SK-N-SH treated with all-trans-retinoic acid at 6 μM for 48 hours (cell line): ENCODE data around the gene AKR1E2.

Experiments
- ARNTL ChIP-seq: fragments of 450-650 bp; formaldehyde crosslinking; IDR thresholded peaks from 2 replicates; pipeline ENCODE4 v1.5.0; 2020; ENCODE audit warnings: low read depth, mild to moderate bottlenecking, moderate library complexity, borderline replicate concordance
- BACH2 ChIP-seq: fragments of 250-450 bp; sonication (Bioruptor Pico); IDR thresholded peaks from 2 replicates; pipeline ENCODE4 v1.9.0; 2021; ENCODE audit warnings: mild to moderate bottlenecking, borderline replicate concordance
- CREB5 ChIP-seq: fragments of 250-450 bp; sonication (Bioruptor Pico); IDR thresholded peaks from 2 replicates; pipeline ENCODE4 v1.5.1; 2020; ENCODE audit warnings: low read depth, mild to moderate bottlenecking, moderate library complexity
- CSDC2 ChIP-seq: fragments of 250-450 bp; sonication (Bioruptor Pico); IDR thresholded peaks from 2 replicates; pipeline ENCODE4 v1.5.0; 2020; ENCODE audit warnings: mild to moderate bottlenecking, moderate library complexity
- GLIS3 ChIP-seq: fragments of 250-450 bp; sonication (Bioruptor Pico); IDR thresholded peaks from 2 replicates; pipeline ENCODE4 v1.5.0; 2020; ENCODE audit warnings: mild to moderate bottlenecking, moderate library complexity
- ISL1 ChIP-seq: fragments of 250-450 bp; sonication (Bioruptor Pico); IDR thresholded peaks from 2 replicates; pipeline ENCODE4 v2.1.2; 2022; ENCODE audit warnings: mild to moderate bottlenecking, moderate library complexity
- OSR1 ChIP-seq: fragments of 250-450 bp; sonication (Bioruptor Pico); IDR thresholded peaks from 2 replicates; pipeline ENCODE4 v1.8.0; 2022; ENCODE audit warnings: moderate library complexity, mild to moderate bottlenecking, inconsistent platforms
- PATZ1 ChIP-seq: fragments of 250-450 bp; sonication (Bioruptor Pico); IDR thresholded peaks from 2 replicates; pipeline ENCODE4 v1.8.0; 2020; ENCODE audit warnings: mild to moderate bottlenecking, moderate library complexity, borderline replicate concordance
- RARB ChIP-seq: fragments of 250-450 bp; sonication (Bioruptor Pico); IDR thresholded peaks from 2 replicates; pipeline ENCODE4 v1.8.0; 2021; ENCODE audit warnings: mild to moderate bottlenecking, moderate library complexity
- SNAI2 ChIP-seq: fragments of 250-450 bp; sonication (Bioruptor Pico); IDR thresholded peaks from 2 replicates; pipeline ENCODE4 v1.5.0; 2020; ENCODE audit warnings: mild to moderate bottlenecking, moderate library complexity
- ZFP30 ChIP-seq: fragments of 450-650 bp; formaldehyde crosslinking; IDR thresholded peaks from 2 replicates; pipeline ENCODE4 v1.5.0; 2022; ENCODE audit warnings: mild to moderate bottlenecking, moderate library complexity
- TF ChIP-seq, protein P1 (sequence below): fragments of 250-450 bp; sonication (Bioruptor Pico); IDR thresholded peaks from 2 replicates; pipeline ENCODE4 v1.5.1; 2021; ENCODE audit warnings: mild to moderate bottlenecking, moderate library complexity
- TF ChIP-seq, protein P2 (sequence below): fragments of 250-450 bp; sonication (Bioruptor Pico); IDR thresholded peaks from 2 replicates; pipeline ENCODE4 v1.5.0; 2020; ENCODE audit warnings: mild to moderate bottlenecking, moderate library complexity

GRCh38 chr10:4807761-4808507 lies 18.1 kb upstream of the AKR1E2 start:
- TF ChIP-seq PATZ1 (CRISPR knock-in tag) (no peak), ARNTL (CRISPR knock-in tag) (no peak), RARB (CRISPR knock-in tag) (no peak), ISL1 (peak; percentile 57), GLIS3 (CRISPR knock-in tag) (no peak), BACH2 (CRISPR knock-in tag) (no peak), ZFP30 (no peak), CSDC2 (CRISPR knock-in tag) (no peak), SNAI2 (CRISPR knock-in tag) (no peak), OSR1 (CRISPR knock-in tag) (no peak), CREB5 (CRISPR knock-in tag) (no peak)
- TF ChIP-seq, protein P1, sequence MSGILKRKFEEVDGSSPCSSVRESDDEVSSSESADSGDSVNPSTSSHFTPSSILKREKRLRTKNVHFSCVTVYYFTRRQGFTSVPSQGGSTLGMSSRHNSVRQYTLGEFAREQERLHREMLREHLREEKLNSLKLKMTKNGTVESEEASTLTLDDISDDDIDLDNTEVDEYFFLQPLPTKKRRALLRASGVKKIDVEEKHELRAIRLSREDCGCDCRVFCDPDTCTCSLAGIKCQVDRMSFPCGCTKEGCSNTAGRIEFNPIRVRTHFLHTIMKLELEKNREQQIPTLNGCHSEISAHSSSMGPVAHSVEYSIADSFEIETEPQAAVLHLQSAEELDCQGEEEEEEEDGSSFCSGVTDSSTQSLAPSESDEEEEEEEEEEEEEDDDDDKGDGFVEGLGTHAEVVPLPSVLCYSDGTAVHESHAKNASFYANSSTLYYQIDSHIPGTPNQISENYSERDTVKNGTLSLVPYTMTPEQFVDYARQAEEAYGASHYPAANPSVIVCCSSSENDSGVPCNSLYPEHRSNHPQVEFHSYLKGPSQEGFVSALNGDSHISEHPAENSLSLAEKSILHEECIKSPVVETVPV (CRISPR knock-in tag) = no peak
- TF ChIP-seq, protein P2, sequence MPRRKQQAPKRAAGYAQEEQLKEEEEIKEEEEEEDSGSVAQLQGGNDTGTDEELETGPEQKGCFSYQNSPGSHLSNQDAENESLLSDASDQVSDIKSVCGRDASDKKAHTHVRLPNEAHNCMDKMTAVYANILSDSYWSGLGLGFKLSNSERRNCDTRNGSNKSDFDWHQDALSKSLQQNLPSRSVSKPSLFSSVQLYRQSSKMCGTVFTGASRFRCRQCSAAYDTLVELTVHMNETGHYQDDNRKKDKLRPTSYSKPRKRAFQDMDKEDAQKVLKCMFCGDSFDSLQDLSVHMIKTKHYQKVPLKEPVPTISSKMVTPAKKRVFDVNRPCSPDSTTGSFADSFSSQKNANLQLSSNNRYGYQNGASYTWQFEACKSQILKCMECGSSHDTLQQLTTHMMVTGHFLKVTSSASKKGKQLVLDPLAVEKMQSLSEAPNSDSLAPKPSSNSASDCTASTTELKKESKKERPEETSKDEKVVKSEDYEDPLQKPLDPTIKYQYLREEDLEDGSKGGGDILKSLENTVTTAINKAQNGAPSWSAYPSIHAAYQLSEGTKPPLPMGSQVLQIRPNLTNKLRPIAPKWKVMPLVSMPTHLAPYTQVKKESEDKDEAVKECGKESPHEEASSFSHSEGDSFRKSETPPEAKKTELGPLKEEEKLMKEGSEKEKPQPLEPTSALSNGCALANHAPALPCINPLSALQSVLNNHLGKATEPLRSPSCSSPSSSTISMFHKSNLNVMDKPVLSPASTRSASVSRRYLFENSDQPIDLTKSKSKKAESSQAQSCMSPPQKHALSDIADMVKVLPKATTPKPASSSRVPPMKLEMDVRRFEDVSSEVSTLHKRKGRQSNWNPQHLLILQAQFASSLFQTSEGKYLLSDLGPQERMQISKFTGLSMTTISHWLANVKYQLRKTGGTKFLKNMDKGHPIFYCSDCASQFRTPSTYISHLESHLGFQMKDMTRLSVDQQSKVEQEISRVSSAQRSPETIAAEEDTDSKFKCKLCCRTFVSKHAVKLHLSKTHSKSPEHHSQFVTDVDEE (CRISPR knock-in tag) = no peak
